IPS-15b (cell line): Measurements from ENCODE around the gene LMX1A.

Experiments used
- H3K27me3 ChIP-seq: one replicate; pipeline ENCODE4 v1.6.1; 2013; ENCODE audit warnings: low read length; ENCODE audit not compliant: control insufficient read depth, insufficient read depth
- H3K36me3 ChIP-seq: one replicate; pipeline ENCODE4 v1.6.1; 2013; ENCODE audit warnings: low read length; ENCODE audit not compliant: control insufficient read depth, insufficient read depth
- H3K4me1 ChIP-seq: one replicate; pipeline ENCODE4 v1.6.1; 2013; ENCODE audit warnings: mild to moderate bottlenecking, low read length; ENCODE audit not compliant: control insufficient read depth, insufficient read depth
- H3K4me3 ChIP-seq: one replicate; pipeline ENCODE4 v1.5.1; 2013; ENCODE audit warnings: low read depth, low read length
- H3K9ac ChIP-seq: one replicate; pipeline ENCODE4 v1.6.1; 2013; ENCODE audit warnings: low read depth, mild to moderate bottlenecking, low read length
- H3K9me3 ChIP-seq: one replicate; pipeline ENCODE4 v1.6.1; 2013; ENCODE audit warnings: mild to moderate bottlenecking, low read length; ENCODE audit not compliant: control insufficient read depth, insufficient read depth

LMX1A gene

GRCh38 chr1:165169729-165170128, 186.8 kb downstream of the LMX1A start:
- Histone ChIP-seq H3K4me1 (no peaks in the 10 kb centered on the region), H3K9ac (no peak overlapping the region), H3K9me3 (no peaks in the 10 kb centered on the region), H3K36me3 (no peaks in the 10 kb centered on the region), H3K27me3 (no peaks in the 10 kb centered on the region), H3K4me3 (no peak overlapping the region)

DNA sequence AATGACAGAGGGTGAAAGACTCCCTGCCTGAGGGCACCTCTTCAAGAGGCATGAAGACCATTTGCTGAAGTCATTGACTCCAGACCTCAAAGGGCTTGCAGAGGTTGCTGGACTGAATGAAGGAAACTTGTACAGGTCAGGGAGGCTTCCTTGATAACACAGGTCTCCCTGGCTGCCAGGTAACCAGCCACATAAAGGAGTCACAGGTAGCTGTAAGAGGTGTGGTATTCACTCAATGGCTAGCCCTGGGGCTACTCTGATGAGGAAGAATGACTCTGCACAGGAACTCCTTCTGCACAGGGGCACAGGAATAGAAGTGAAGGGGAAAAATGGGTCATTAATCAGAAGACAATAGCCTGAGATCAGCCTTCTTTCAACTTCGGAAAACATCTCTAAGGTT, 187.5 kb downstream of the LMX1A start:
- Histone ChIP-seq H3K9ac (no peak overlapping the region), H3K4me1 (no peaks in the 10 kb centered on the region), H3K27me3 (no peaks in the 10 kb centered on the region), H3K9me3 (no peaks in the 10 kb centered on the region), H3K4me3 (no peak overlapping the region), H3K36me3 (no peaks in the 10 kb centered on the region)

DNA sequence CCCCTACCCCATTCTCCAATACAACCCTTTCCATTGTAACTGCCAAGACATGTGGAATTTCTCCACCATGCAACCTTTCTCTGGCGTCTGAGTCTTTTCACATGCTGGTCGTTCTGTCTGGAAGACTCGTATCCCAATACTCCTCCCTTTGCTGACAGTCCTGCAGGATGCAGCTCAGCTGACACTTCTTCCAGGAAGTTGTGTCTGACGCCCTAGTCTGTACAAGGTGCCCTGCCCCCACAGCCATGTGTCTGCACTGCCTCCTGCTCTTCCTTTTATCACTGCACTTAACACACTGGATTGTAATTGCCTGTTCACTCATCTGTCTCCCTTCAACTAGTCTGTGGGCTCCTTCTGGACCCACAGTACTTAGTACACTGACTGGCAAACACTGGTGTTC, 188.0 kb downstream of the LMX1A start:
- Histone ChIP-seq H3K4me3 (no peak overlapping the region), H3K36me3 (no peaks in the 10 kb centered on the region), H3K9ac (no peak overlapping the region), H3K4me1 (no peaks in the 10 kb centered on the region), H3K9me3 (no peaks in the 10 kb centered on the region), H3K27me3 (no peaks in the 10 kb centered on the region)

GRCh38 chr1:165162671-165163241, 193.8 kb downstream of the LMX1A start:
- no peaks in the 10 kb centered on the region for H3K4me1 ChIP-seq
- H3K4me3 ChIP-seq, result no peak overlapping the region
- H3K9me3 ChIP-seq, result no peaks in the 10 kb centered on the region
- H3K36me3 ChIP-seq, result no peaks in the 10 kb centered on the region
- H3K9ac ChIP-seq, result no peak overlapping the region
- H3K27me3 ChIP-seq, result no peaks in the 10 kb centered on the region

DNA sequence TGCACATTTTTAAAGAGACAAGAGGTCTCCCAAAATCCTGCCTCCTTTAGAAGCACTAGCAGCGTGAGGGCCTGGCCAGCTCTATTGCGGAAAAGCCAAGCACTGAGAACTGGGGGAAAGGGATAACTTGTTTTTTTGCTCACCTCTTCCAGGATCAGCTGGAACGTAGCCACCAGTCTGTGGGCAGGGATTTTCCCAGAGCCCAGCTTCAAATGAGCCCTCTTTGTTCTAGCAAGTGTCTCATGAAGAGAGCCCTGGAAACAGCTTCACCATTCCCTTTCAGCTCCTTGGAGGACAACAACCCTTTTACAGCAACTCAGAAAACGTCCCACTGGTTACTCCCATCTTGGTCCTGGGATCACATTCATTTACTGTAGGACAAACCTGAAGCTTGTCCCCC, 195.4 kb downstream of the LMX1A start:
- no peaks in the 10 kb centered on the region for H3K9me3 ChIP-seq
- no peaks in the 10 kb centered on the region for H3K27me3 ChIP-seq
- no peaks in the 10 kb centered on the region for H3K36me3 ChIP-seq
- no peaks in the 10 kb centered on the region for H3K4me1 ChIP-seq
- no peak overlapping the region for H3K4me3 ChIP-seq
- no peak overlapping the region for H3K9ac ChIP-seq

DNA sequence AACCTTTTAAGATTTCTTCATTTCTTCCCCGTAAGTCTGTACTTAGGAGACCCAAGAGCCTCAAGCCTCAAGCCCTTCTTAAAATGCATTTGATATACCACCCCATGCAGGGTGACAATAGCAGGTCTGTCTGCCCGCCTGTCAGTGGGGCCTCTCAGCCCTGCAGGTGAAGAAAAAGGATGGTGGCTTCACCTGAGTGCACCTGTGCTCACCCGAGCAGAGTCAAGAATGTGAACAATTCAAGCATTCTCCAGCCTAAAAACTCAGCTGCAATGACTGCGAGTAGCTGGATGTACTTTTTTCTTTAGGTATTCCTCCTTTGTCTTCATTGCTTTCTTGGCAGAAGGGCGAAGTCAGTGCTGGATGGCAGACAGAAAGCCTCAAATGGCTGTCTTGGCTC, 203.3 kb downstream of the LMX1A start:
- Histone ChIP-seq H3K4me3 (no peak overlapping the region), H3K9me3 (no peaks in the 10 kb centered on the region), H3K4me1 (no peaks in the 10 kb centered on the region), H3K27me3 (no peaks in the 10 kb centered on the region), H3K9ac (no peak overlapping the region), H3K36me3 (no peaks in the 10 kb centered on the region)

GRCh38 chr1:165152727-165153126, 203.8 kb downstream of the LMX1A start:
- no peak overlapping the region for H3K4me3 ChIP-seq

GRCh38 chr1:165152109-165152508, 204.4 kb downstream of the LMX1A start:
- Histone ChIP-seq H3K27me3 (no peaks in the 10 kb centered on the region), H3K4me1 (no peaks in the 10 kb centered on the region), H3K36me3 (no peaks in the 10 kb centered on the region), H3K4me3 (no peak overlapping the region), H3K9me3 (no peaks in the 10 kb centered on the region), H3K9ac (no peak overlapping the region)

More at GRCh38 chr1:165152727-165153126, 203.8 kb downstream of the LMX1A start:
- Histone ChIP-seq H3K9me3 (no peaks in the 10 kb centered on the region), H3K27me3 (no peaks in the 10 kb centered on the region), H3K9ac (no peak overlapping the region), H3K36me3 (no peaks in the 10 kb centered on the region), H3K4me1 (no peaks in the 10 kb centered on the region)
